HG03045 (cell line): Measurements from ENCODE around the gene HACD2.

Experiments
- ATAC-seq: cut with Tn5 transposase; IDR thresholded peaks from one replicate; pipeline ENCODE4 v1.9.1; 2021; ENCODE audit warnings: mild to moderate bottlenecking, moderate library complexity; ENCODE audit not compliant: unreplicated experiment

Gene HACD2

GRCh38 chr3:123527046-123527445 lies 57.8 kb downstream of the HACD2 start:
- no peak for ATAC-seq

- no peak for ATAC-seq
These were observed 58.4 kb downstream of the HACD2 start for GRCh38 chr3:123526474-123526873.

GRCh38 chr3:123525433-123525832 lies 59.4 kb downstream of the HACD2 start:
- no peak for ATAC-seq

GRCh38 chr3:123524981-123525380 lies 59.9 kb downstream of the HACD2 start:
- no peak for ATAC-seq

- no peak for ATAC-seq
These were observed 61.8 kb downstream of the HACD2 start for GRCh38 chr3:123523023-123523412.

- ATAC-seq: no peak
These were observed 62.4 kb downstream of the HACD2 start for GRCh38 chr3:123522320-123523022.

GRCh38 chr3:123521179-123521969 lies 63.5 kb downstream of the HACD2 start:
- no peak for ATAC-seq

- no peak for ATAC-seq
These were observed 64.2 kb downstream of the HACD2 start for GRCh38 chr3:123520656-123521055.

- no peak for ATAC-seq
These were observed 65.9 kb downstream of the HACD2 start for GRCh38 chr3:123518892-123519485.

GRCh38 chr3:123511726-123512125 lies 73.1 kb downstream of the HACD2 start:
- no peak for ATAC-seq

- no peak for ATAC-seq
These were observed 73.8 kb downstream of the HACD2 start for GRCh38 chr3:123511084-123511483.

- ATAC-seq: no peak
These were observed 76.7 kb downstream of the HACD2 start for GRCh38 chr3:123508178-123508577.

GRCh38 chr3:123505820-123506219 lies 79.0 kb downstream of the HACD2 start:
- ATAC-seq: no peak

GRCh38 chr3:123503203-123503602 lies 81.7 kb downstream of the HACD2 start:
- no peak for ATAC-seq

- ATAC-seq: no peak
These were observed 85.5 kb downstream of the HACD2 start for GRCh38 chr3:123499322-123499721.

GRCh38 chr3:123498761-123499160 lies 86.1 kb downstream of the HACD2 start:
- no peak for ATAC-seq

GRCh38 chr3:123493912-123494311 lies 90.9 kb downstream of the HACD2 start:
- no peak for ATAC-seq

- ATAC-seq: no peak
These were observed 92.8 kb downstream of the HACD2 start for GRCh38 chr3:123491966-123492587.

GRCh38 chr3:123489400-123490004 lies 95.4 kb downstream of the HACD2 start:
- no peak for ATAC-seq

- no peak for ATAC-seq
These were observed 96.1 kb downstream of the HACD2 start for GRCh38 chr3:123488645-123489347.
